ENCODE results near the gene KIF26A. TPM values are rescaled to one million over a fixed set of nuclear protein-coding genes. Genes with fewer than 3 reads are reported as not detected.
A peak's percentile ranks its signal among the peaks of the same experiment; 100 is the strongest.

The KIF26A gene
- total and polyA plus RNA-seq, 2 experiments from 2014 or later: 5.6 to 103 TPM

GRCh38 chr14:104184506-104184905 lies 46.1 kb downstream of the KIF26A start:
- no peaks in the 10 kb centered on the region for H3K9me3 Mint-ChIP-seq
- Histone ChIP-seq H3K9me2 (ENCODE audit: insufficient read depth) (no peaks in the 10 kb centered on the region), H3K36me3 (ENCODE audit: insufficient read depth) (no peaks in the 10 kb centered on the region), H4K20me1 (replicated peaks; ENCODE audit: insufficient read depth) (no peaks in the 10 kb centered on the region), H3K27me3 (ENCODE audit: insufficient read depth) (no peaks in the 10 kb centered on the region), H3K27ac (ENCODE audit: low read depth) (no peak overlapping the region), H3F3A (replicated peaks; ENCODE audit: low read depth) (no peaks in the 10 kb centered on the region), H3K4me3 (no peak overlapping the region), H2AFZ (no peak overlapping the region), H3K79me2 (replicated peaks; ENCODE audit: insufficient read depth) (no peaks in the 10 kb centered on the region), H3K4me1 (ENCODE audit: insufficient read depth) (no peaks in the 10 kb centered on the region), H3K4me2 (no peak overlapping the region)
- peaks cover 11% of the 10 kb centered on the region for H3K27me3 Mint-ChIP-seq (ENCODE audit: insufficient read depth, low read depth, poor library complexity)
- H3K36me3 Mint-ChIP-seq (ENCODE audit: low read depth): 0 out of 3 replicates have a peak, but pooled peaks cover 2% of the 10 kb centered on the region
- H3K4me1 Mint-ChIP-seq: peaks cover 3% of the 10 kb centered on the region; the same call in 2 of the 3 replicates
- DNase-seq (ENCODE audit: low spot score) (no peak), ATAC-seq (peak; percentile 16; the same call in 2 of the 3 replicates)
- no peak for TF ChIP-seq ZNF114 (CRISPR knock-in tag; IDR thresholded peaks at IDR 0.05)
- no peak for TF ChIP-seq JUNB (IDR thresholded peaks at IDR 0.05; ENCODE audit: unreplicated experiment)
- TF ChIP-seq REST (IDR thresholded peaks at IDR 0.05; ENCODE audit: unreplicated experiment): no peak
- no peak for TF ChIP-seq ETS1 (IDR thresholded peaks at IDR 0.05)
- no peak for TF ChIP-seq EZH2 (IDR thresholded peaks at IDR 0.05; ENCODE audit: low read depth, unreplicated experiment)
- no peak for TF ChIP-seq ZNF462 (CRISPR knock-in tag; IDR thresholded peaks at IDR 0.05)
- no peak for TF ChIP-seq POLR2AphosphoS5 (IDR thresholded peaks at IDR 0.05; ENCODE audit: low read depth)
- no peak for TF ChIP-seq NANOG (IDR thresholded peaks at IDR 0.05; ENCODE audit: borderline replicate concordance)
- TF ChIP-seq CTCF (conservative IDR thresholded peaks at IDR 0.05; ENCODE audit: low read depth in 2 of 2): no peak; a peak in 1 of 4 replicates
- H3K27ac Mint-ChIP-seq: no peak overlapping the region; the same call in 1 of the 2 replicates
- H3K4me3 Mint-ChIP-seq: no peak overlapping the region
